Activated CD8-positive, alpha-beta memory T cell treated with anti-CD3 and anti-CD28 coated beads for 24 hours (primary cell): ENCODE measurements around the gene AOPEP.
A peak's percentile ranks its signal among the peaks of the same experiment; 100 is the strongest.

Source experiments
- DNase-seq: peaks from one replicate; pipeline ENCODE4 v3.0.0-alpha.2; 2020

Gene AOPEP

GRCh38 chr9:95053611-95054570 is 327.4 kb downstream of the AOPEP start:
- no peak for DNase-seq

GRCh38 chr9:95055334-95055850 is 328.9 kb downstream of the AOPEP start:
- DNase-seq = no peak

- no peak for DNase-seq
These were observed 329.5 kb downstream of the AOPEP start for GRCh38 chr9:95055851-95056551.

GRCh38 chr9:95057101-95057500 is 330.6 kb downstream of the AOPEP start:
- DNase-seq = no peak

- no peak for DNase-seq
These were observed 331.8 kb downstream of the AOPEP start for GRCh38 chr9:95058121-95058785.

- no peak for DNase-seq
These were observed 332.4 kb downstream of the AOPEP start for GRCh38 chr9:95058795-95059386.

- no peak for DNase-seq
These were observed 333.7 kb downstream of the AOPEP start for GRCh38 chr9:95060234-95060633.

- no peak for DNase-seq
These were observed 334.4 kb downstream of the AOPEP start for GRCh38 chr9:95060916-95061315.

GRCh38 chr9:95061916-95062595 is 335.6 kb downstream of the AOPEP start:
- DNase-seq = no peak

- DNase-seq = no peak
These were observed 336.1 kb downstream of the AOPEP start for GRCh38 chr9:95062596-95063065.

- DNase-seq = no peak
These were observed 336.8 kb downstream of the AOPEP start for GRCh38 chr9:95063300-95063699.

- no peak for DNase-seq
These were observed 338.7 kb downstream of the AOPEP start for GRCh38 chr9:95065224-95065623.

GRCh38 chr9:95067057-95067456 is 340.6 kb downstream of the AOPEP start:
- DNase-seq = no peak

GRCh38 chr9:95067897-95068296 is 341.4 kb downstream of the AOPEP start:
- no peak for DNase-seq

GRCh38 chr9:95070549-95071021 is 344.1 kb downstream of the AOPEP start:
- DNase-seq = no peak

GRCh38 chr9:95071450-95071849 is 345.0 kb downstream of the AOPEP start:
- no peak for DNase-seq

- no peak for DNase-seq
These were observed 345.4 kb downstream of the AOPEP start for GRCh38 chr9:95071925-95072324.

- DNase-seq = peak; percentile 28
These were observed 346.6 kb downstream of the AOPEP start for GRCh38 chr9:95073042-95073607.

GRCh38 chr9:95073918-95074317 is 347.4 kb downstream of the AOPEP start:
- peak; percentile 37 for DNase-seq

GRCh38 chr9:95074632-95075031 is 348.1 kb downstream of the AOPEP start:
- peak; percentile 26 for DNase-seq

GRCh38 chr9:95075700-95076099 is 349.2 kb downstream of the AOPEP start:
- peak; percentile 11 for DNase-seq

- no peak for DNase-seq
These were observed 350.2 kb downstream of the AOPEP start for GRCh38 chr9:95076696-95077052.
